Measurements from ENCODE around the gene HMX1.

The HMX1 gene

DNA sequence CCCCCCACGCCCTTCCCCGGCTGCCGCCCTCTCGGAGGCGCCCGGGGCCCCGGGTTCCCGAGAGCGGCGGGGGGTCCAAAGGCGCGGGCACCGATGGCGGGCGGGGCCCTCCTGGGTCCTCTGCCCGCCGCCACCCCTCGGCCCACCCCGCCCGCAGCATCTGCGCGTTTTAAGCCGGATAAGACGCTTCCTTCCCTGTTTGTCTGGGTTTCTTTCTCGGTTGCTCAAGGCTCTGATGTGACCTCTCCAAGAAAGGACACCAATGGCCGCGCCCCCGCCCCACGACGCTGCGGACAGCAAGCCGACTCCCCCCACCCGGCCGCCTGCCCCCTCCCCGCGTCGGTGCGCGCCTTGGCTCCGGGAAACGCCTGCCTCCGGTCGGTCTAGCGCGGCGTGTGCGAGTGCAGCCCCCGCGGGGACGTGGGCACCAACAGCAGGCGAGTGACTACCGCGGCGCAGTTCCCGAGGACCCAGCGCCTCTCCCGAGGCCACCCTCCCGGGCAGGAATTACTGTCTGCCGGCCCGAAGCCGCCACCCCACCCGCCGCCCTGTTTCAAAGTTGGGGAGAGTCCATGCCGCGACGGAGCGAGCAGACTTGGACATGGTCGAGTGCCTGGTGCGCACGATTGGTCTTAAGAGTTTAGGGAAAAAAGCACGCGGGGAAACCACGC lies 21.1 kb upstream of the HMX1 start:
- no peak for DNase-seq (ENCODE audit: low read depth)

DNA sequence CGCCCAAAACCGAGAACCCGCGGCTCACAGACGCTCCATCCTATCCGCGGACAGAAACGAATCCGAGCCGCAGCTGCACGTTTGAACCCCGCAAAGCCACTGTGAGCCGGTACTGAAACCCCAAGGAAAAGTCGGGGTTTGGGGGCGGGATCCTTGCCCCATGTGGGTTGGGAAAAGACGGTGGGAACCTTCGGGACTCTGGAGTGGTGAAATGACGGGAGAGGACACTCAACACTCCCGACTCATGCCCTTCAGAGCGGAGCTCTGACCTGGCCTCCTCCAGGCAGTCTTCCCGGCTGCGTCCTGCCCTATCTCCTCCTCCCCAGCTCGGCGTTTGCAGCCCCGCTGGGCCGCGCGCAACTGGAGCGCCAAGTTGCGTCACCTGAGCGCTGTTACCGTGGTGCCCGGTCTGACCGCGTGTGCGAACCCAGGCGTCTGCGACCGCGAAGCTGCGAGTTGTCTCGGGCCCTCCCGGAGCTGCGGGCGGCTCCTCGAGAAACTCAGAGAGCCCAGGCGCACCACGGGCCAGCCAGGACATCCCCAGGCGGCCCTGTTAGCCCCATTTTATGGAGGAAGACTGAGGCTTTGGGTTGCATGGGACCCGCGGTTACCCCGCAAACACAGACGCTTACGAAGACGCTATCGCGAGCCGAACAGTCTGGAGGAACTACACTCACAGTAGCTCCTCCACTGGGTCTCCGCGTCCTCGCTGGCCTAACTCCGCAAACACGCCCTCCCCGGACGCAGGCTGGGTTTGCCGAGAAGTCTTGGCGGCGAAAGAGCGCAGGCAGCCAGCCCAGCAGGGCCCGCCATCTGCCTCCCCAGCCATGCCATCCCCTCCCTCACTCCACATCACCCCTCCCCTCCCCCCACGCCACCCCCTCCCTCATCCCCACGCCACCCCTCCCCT lies 20.3 kb upstream of the HMX1 start:
- DNase-seq (ENCODE audit: low read depth) = no peak

DNA sequence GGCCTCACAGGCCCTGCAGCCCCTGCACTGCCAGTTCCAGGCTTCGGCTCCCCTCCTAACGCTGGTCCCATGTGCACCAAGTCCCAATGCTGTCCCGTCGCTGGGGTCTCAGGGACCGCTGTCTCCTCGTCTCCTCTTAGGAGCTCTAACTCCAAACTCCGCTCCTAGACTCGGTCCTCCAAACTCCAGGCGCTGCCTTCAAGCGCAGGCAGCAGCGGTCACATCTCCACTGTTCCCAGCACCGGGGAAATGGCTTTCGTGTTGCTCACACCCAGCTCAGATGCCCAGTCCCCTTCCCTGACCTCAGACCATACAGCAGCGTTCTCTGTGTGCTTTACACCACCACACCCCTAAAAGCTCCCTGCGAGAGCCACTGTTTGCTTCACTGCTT lies 19.6 kb upstream of the HMX1 start:
- no peak for DNase-seq (ENCODE audit: low read depth)

DNA sequence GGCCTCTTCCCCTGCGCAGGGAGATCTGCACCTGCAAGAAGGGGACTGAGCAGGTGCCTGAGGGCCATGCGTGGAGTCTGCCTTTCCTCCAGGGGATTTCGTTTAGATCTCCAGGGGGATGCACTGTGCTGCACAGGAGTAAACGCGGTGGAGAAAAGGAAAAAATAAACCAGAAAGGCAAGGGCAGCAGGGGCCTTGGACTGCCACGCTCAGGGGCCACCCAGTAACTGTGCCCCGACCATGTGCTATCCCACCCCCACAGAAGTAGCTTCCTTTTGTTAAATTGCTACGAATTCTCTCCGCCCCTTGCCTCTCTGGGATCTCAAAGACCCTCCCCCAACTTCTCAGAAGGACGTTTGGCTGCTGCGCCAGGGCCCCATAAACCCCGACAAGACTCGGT lies 17.2 kb upstream of the HMX1 start:
- DNase-seq (ENCODE audit: low read depth) = no peak

DNA sequence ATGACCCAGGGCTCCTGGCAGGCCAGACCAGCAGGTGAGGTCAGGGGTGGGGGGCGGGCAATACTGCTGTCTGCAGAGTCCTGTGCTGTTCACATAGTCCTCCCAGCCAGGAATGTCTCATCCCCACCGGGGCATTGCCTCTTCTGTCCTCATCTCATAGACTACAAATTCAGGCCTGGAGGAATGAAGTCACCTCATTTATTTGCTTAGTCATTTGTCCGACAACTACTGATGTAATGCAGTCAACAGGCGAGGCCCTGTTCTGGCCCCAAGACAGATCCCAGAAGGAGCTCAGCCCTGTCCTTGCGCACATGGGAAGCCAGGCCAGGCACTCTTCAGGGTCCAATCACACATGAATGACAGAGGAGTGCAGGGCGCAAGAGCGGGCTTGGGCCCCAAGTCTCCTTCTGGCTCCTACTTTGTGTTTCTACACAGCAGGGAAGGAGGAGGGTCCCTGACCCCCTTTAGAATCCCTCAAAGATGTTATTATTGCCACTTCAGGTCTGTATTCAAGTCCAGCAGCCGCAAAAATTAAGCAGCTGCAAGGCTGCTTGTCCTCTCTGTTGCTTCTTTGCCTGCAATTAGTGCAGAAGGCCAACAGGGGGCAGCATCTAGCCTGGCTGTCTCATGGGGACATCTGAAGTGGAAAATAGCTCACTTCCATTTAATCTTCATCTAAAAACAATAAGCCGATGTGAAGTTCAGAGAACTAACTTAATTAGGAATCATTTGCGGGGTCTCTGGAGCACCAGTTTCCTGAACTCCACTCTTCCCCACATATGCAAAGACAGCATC lies 15.2 kb upstream of the HMX1 start:
- no peak for DNase-seq (ENCODE audit: low read depth)

DNA sequence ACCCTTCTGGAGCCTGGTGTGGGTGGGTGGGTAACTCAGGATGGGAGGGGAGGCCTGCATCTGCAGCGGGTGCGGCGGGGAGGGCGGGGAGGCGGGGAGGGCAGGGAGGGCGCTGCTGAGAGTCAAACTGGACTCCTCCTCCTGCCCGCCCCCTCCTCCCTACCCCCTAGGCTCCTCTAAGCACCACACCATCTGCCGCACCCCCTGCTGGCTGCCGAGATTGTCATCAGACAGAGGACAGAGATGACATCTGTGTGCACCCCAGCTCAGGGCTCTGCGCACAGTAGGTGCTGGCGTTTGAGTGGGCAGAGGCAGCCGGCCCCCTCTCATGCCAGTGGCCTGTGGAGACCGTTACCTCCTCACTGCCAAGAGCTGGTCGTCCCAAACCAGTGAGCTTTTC lies 10.6 kb upstream of the HMX1 start:
- DNase-seq (ENCODE audit: low read depth) = no peak

DNA sequence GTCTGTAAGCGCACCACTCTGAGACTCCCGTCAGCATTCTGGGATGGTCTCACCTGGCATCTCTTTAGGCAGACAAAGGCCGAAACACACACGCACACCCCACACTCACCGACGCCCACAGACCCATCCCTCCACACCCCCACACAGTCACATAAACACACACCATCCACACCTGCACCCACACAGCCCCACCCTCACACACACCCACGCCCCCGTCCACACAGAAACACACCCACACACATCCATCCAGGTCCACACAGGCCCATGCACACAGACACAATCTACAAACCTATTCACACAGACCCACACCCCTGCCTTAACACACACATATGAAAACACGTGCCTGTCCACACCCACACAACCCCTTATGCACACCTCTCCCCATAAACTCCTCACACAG lies 9.2 kb upstream of the HMX1 start:
- no peak for DNase-seq (ENCODE audit: low read depth)

DNA sequence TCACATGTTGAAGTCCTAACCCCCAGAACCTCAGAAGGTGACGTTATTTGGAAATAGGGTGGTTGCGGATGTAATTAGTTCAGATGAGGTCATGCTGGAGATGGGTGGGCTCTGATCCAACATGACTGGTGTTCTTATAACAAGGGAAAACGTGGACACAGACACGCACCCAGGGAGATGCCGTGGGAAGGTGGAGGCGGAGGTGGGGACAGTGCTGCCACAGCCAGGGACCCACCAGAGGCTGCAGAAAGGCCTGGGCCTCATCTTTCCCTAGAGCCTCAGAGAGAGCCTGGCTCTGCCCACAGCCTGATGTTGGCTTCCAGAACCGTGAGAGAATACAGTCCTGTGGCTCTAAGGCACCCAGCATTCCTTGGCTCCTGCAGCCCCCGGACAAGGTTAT lies 7.9 kb upstream of the HMX1 start:
- DNase-seq (ENCODE audit: low read depth) = no peak

DNA sequence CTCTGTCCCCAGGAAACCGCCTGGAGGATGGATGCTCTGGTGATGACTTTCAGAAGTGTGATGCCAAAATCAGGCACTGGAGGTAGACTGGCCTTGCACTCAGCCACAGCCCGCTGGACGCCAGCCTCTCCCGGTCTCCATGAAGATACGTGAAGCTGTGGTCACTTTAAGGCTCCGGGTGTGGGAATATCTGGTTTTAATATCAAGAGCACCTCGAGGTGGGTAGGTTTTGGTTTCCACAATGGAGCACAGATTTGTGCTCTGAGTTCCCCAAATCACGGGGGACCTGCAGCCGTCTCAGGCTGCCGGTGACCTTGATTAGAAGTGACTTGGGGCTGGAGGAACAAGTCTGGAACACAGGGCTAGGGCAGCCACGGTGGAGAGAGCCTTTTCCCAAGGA lies 6.8 kb upstream of the HMX1 start:
- no peak for DNase-seq (ENCODE audit: low read depth)

DNA sequence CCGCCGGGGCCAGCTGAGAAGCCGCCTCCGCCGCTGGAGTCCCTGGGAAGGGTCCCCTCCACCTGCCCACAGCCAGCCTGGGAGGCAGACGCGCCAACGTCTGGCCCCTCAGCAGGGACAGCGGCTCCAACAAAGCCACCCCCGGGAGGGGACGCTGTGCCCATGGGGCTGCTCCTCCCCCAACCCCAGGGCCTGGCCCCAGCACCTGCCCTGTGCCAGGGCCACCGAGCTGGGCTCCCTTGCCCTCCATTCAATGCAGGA lies 6.1 kb upstream of the HMX1 start:
- DNase-seq (ENCODE audit: low read depth) = no peak

DNA sequence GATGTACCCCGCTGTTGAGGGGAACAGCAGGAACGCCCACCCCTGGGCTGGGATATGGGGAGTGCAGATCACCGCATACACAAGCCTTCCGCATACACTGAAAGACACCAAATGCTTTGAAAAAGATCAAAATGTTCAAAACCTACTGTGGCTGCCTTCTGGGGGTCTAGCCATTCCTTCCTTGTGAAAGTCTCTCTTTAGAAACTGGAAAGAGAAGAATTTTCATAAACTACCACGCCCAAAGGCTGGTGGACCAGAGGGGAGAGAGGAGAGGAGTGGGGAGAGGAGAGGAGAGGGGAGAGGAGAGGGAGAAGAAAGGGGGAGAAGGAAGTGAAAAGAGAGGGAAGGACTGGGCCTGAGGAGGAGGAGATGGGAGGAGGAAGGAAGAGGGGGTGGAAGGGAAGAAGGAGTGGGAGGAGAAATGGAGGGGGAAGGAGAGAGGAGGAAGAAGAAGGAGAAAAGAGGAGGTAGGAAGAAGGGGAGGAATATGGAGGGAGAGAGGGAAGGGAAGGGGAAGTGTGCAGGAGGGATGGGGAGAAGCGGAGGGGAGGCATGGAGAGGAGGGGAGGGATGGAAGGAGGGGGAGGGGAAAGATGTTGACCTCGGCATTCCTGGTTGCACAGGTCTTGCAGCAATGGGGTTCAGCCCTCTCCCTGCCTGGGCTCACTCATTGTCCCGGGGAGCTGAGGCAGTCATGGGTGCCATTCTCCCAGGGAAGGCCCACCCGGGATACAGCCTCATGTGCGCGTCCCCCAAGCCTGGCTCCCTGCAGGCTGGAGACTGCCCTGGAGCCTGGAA lies 5.5 kb upstream of the HMX1 start:
- no peak for DNase-seq (ENCODE audit: low read depth)

DNA sequence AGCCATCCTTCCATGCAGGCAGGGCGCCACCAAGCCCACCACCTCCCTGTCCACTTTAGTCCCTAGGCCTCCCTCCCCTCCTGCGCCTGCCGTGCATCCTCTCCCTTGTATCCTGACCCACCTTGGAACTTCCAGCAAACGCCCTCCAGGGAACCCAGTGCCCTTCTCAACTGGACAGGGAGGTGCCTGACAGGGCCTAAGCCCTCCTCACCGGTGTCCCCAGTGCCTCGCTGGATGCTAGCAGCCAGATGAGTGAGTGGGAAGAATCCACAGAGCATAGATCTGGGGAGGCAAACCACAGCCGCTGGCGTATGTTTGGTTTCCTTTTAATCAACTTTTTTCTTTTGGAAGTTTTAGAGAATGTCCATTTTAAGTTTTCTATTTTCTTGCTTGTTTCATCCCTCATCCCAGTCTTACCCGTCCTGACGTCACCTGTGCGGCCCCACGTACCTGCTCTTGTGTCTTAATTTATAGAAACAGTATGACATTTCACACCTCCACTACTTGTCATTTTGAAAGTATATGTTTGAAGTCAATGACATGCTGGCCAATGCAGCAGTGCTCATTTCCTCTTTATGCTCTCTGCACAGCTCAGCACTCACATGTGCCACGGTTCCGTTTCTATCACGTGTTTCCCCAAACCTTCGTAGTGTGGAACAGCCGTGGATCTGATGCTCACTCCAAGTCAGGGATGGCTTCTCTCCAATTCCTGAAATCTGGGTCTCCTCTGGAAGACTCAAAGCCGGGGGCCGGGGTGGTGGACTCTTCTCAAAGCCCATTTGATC lies 3.4 kb upstream of the HMX1 start:
- DNase-seq (ENCODE audit: low read depth) = no peak

DNA sequence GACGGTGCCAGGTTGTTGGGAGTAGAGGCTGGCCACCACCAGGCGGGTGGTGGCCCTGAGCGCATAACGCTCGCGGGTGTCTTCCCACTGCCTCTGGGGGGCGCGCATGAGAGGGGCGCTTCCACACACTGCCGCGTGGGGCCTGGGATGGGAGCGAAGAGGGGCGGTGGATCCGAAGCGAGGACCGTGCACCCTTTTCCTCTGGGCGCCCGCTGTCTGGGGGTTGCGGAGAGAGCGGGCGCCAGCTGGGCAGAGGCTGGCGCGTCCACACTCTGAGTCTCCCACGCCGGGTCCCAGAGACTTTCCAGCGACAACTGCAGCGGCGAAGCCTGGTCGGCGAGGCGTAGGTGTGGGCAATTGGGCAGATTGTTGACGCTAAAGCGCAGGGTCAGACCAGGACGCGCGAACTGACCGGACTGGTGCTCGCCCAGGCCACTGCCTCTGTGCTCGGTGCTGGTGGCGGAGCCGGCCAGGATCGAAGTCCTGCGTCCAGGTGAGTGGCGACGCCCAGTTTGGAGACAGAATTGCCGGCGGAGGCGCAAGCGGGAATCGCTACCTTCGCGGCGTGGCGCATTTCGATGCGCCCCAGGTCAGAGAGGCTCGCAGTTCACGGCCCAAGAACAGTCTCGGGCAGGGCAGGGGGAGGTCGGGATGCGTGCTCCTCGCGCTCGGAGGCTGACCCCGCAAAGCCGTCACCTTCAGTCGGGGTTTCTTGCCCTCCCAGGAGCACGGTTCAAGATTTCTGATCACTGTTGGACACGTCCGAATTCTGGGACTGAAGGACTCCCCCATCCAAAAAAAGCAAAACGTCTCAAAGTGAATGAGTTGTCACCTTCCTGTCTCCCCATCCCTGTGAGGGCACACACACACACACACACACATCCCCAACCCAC lies 2.6 kb upstream of the HMX1 start:
- DNase-seq (ENCODE audit: low read depth) = no peak

DNA sequence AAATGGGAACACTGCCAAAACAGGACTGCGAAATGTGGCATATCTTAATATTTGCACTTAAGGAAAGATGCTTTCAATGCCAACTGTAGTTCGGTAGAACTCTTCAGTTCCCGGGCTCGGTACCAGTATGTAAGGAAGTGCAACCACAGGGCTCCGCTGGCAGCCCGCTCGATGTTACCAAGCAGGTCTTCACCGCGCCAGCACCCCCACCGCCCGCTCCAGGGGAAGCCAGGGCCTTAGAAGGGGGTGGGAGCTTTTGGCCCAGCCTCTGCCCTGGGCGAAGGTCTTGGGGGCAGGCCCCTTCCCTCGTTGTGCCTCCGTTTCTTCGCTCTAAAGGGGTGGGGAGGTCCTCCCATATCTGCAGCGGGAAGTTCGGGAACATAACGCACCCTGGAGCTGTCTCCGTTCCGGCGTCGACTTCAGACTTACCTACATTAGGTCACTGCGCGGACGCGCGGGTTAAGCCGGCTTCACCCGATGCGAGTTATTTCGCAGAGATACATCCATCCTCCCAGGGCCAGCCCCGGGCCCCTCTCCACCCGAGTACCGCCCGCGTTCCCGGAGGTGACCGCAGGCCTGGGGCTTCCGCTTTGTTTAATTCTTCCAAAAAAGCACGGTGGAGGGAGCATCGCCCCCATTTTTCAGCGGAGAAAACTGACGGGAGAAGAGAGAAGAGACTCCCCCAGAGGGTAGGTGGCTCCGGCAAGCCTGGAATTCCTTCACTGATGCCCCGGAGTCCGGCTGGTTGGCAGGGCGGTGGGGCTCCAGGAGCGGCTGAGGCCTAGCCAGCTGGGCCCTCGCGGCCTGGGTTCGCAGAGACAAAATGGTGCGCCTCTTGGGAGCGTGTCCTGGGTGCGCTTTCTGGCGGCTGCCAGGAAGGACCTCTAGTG lies 1.0 kb upstream of the HMX1 start:
- DNase-seq (ENCODE audit: low read depth) = no peak

DNA sequence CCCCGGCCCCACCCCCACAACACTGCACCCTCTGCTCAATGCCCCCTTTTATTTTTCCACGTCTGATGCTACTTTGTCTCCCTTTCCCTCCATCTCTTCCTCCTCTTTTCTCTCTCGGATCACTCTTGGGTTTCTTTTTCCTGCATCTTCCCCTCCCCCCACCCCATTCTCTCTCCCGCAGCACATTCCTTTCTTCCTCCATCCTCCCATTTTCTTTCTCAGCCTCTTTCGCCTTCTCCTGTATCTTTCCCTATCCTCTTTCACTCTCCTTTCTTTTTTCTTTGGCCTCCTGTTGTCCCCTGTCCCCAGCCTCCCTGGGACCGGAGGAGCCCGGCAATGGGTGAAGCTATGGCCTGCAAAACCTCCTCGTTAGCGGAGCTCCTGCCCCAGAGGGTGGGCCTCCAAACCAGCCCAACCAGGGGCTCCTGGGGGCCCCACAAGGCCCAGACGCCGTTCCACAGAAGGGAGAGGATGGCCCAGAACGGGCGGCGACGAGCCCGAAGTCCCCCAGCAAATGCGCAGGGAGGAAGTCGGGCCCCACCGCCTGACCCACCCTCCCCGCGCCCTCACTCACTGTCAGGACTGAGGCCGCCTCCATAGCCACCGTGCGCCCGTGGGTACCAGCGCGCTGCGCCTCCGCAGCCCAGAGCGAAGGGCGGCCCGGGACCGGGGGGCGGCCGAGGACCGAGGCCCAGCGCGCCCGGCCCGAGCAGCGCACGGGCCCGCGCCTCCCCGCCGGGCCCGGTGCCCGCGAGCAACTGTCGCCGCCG lies 807 bp downstream of the HMX1 start:
- DNase-seq (ENCODE audit: low read depth) = no peak

DNA sequence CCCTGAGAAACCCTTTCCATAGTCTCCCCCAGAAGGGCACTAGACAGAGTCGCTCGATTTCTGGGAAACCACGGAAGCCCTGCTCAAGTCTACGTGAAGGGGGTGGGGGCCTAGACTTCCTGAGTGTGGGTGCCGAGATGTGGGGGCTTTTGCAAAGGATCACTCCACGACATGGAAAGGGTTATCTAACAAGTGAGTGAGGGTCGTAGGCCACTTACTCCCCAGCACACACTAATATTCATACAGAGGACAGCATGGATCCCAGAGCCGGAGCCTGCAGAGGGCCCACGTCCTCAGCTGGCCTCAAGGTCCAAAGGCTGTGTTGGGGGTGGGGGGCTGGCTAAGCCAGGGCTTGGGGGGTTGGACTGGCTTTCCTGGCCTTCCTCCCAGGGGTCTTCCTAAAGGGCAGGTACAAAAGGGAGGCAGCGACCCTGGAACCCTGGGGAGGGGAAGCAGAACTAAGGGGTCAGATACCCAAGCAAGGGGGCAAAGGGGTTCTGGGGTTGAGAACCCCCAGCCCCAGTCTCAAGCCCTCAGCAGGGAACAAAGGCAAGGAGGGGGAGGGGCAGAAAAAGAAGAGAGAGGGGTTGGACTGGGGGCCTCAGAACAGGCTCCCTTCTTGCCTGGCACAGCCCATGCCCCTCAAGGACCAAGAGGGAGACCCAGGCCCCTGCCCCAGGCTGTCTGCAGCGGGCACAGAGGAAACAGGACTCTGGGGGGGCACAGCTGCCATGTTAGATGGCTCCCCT lies 1.6 kb downstream of the HMX1 start:
- DNase-seq (ENCODE audit: low read depth) = no peak

DNA sequence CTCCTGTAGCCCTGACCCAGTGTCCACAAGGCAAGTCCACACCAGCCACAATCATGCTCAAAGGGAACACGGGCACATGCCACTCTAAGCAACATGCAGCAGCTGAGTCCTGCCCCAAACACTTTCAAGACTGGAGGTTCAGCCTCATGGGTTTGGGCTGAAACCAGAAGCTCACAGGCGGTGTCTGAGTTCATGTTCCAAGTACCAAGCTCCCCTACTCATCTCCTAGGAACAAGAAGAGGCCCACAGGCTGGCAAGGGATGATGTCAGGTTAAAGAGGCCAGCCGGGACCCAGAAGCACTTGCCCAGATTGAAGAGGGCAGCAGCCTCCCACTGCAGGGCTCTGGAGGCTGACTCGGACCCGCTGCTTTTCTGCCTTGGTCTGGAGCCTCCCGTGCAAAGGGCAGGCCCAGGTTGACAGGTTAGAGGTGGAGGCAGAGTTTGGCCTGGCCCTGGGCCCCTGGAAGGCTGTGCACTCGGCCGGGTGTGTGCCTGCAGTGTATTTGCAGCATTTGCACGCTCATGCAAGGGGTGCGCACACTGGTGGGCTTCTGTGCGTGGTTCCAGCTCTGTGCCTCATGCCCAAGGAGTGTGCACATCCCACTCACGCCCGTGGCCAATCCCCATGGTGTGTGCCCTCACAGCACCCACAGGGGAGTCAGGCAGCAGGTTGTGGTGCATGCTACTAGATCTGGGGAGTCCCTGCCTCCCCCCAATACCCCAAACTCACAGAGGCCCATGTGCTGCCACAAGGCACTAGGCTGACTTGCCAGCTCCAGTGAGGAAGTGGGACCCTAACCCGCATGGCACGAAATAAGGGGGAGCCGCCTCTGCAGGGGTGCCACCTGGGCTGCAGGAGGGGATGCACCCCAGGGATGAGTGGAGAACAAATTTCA lies 2.4 kb downstream of the HMX1 start:
- no peak for DNase-seq (ENCODE audit: low read depth)

All from stimulated activated CD8-positive, alpha-beta memory T cell treated with anti-CD3 and anti-CD28 coated beads, Interleukin-12 subunit alpha, Interleukin-12 subunit beta, amount 100 ng/mL, for 4 hours (primary cell).